Cerebellar cortex (tissue), 1 donor: ENCODE results near the gene NUDCD2.

ENCODE experiments used
- DNase-seq: peaks from one replicate; pipeline ENCODE4 v3.0.0-alpha.2; 2015; ENCODE audit warnings: low spot score

NUDCD2 gene

DNA sequence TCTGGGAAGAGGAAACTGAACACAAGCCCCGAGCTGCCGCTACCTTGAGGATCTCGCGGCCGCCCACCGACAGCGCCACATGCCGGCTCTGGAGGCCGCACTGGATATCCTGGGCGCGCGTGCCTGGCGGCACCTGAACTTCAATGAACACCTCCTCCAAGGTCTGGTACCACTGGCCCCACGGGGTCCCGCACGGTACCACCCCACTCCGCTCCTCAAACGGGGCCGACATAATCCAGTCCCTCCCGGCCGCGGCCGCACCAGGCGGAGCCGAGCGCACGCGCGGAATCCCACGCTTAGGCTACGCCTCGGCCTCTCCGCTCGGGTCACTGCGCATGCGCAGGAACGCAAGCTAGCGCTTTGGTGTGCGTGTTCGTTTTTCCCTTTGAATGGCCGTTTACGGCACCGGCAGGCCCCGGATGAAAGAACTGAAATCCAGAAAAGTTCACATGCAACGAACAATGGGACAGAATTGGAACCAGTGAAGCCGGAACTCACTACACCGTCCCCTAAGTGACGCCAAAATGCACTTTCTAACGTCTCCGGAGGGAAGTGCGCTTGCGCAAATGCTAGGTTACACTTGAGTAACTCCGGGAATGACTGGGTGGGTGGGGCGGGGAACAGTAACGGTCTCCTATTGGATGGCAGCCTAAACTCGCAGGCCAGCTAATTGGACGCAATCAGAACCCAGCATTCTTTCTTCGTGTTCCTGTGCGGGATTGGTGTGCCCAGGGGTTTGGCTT lies at the start of gene NUDCD2:
NUDCD2 (minus strand) TSS at position 284 of the 743 bp plus-strand sequence; CDS start at position 232, 52 bp downstream.
- DNase-seq: peak; percentile 99

GRCh38 chr5:163509291-163509951 lies 49.5 kb upstream of the NUDCD2 start:
- DNase-seq: peak; percentile 10

DNA sequence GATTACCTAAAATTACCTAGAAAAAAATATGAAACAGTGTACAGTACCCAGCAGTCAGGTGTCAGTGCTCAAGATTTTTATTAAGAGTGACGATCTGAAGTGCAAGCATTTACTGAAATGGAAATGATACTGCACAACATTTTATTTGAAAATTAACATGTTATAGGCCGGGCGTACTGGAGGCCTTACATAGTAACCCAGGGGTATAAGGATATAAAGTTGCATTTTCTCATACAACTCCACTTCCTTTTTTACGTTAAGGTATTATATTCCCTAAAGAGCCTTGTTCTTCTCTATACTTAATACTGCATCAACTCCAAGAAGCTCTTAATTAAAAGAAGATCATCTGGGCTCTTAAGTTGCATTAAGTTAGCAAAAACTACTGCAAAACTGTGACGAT lies 48.9 kb upstream of the NUDCD2 start:
- no peak for DNase-seq

DNA sequence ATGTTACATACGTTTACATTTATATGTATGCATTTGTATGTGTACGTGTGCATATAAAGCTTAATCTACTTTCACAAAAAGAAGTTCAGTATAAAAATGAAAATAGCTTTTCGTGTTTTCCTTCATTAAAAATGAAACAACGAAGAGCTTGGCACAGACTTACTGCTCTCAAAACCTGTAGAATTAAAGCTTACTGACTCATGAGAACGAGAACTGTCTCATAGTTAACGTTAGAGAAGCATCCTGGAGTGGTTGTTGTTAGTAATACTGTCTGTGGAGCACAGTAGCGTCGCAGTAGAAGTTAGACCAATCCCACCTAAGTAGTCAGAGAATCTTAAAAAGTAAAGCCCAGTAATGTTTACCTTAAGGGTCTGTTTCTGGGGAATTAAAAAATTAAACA lies 46.8 kb upstream of the NUDCD2 start:
- peak; percentile 7 for DNase-seq

DNA sequence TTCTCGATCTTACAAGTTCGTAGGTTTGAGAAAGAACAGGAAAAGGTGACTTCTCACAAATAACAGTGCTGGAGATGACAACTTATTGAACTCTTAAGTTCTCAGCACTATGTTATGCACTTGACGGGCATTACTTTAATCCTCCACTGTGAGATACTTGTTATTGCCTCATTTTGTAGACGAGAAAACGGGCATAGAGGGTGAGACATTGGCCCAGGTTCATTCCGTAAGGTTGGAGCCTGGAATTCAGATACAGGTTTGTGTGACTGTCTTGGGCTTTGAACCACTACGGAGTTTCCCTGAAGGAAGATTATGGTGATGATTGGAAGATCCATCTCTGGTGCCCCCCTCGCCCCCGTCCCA lies 46.2 kb upstream of the NUDCD2 start:
- no peak for DNase-seq

DNA sequence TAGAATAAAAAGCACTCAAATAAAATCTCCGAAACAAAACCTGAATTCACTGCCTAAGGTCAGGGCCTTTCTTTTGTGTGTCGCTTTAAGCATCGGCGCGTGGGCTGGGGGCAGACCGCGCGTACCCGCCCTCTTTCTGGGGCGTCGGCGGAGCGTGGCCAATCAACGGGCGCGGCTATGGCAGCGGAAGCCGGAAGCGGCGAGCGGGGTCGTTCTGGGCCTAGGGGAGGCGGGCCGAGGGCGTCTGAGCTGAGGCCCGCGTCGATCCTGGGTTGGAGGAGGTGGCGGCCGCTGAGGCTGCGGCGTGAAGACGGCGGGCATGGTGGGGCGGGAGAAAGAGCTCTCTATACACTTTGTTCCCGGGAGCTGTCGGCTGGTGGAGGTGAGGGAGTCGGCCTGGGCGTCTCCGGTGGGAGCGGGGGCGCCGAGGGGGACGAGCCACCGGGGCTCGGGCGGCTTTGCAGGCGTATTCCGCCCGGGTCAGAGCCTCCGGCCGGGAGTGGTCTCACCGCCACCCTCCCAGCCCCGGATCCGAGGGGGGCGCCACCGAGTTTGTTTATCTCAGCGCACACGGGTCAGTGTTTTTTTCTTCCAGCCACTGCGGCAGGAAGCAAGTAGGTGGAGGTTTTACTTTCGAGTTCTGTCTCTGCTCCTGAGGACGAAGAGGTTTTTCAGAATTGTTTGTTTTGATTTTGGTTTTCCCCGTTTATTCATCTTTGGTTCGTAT lies 45.6 kb upstream of the NUDCD2 start, which contains the start of gene MAT2B:
MAT2B (plus strand) TSS at position 252 of the 727 bp plus-strand sequence; CDS start at position 320, 68 bp downstream.
- peak; percentile 96 for DNase-seq

- DNase-seq: no peak
These were observed 45.1 kb upstream of the NUDCD2 start for GRCh38 chr5:163505049-163505367.

- DNase-seq: peak; percentile 68
These were observed 44.4 kb upstream of the NUDCD2 start for GRCh38 chr5:163504079-163504931.

DNA sequence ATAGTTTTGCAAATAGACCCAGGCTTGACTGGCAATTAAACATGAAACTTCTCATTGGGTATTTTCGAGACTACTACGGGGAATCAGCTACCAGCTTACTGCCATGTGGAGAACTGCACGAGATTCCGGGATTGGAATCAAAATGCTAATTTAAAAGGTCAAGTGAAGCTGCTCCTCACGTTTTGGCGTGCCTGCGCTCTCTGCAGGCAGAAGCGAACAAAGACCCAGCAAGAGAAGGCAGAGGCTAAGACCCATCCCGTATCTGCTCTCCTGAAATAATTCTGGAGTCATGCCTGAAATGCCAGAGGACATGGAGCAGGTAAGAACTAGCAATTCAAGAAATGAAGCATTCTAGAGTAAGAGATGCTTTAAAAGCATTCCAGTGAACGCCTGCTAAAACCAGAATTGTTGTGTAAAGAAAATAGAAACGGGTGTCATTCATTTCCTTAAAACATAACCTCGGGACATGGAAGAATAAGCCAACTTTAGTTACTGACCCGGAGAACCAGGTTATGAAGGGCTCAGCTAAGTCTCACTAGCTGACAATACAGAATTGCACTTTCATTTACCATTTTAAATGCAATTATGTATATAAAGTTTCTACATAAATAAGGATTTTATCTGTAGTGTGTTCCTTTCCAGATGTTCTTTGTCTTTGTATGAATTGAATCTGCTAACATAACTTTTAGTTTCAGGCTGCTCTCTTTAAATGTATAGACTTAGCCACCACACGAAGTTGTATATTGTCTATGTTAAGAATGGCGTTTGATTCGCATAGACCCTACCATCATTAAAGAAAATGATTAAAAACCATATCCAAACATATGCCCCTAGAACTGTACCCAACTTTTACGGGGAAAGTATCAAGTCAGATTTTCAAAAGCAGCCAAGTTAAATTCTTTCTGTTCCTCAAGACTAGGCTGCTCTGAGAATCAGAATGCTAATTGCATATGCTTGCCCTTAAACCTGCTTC lies 43.5 kb upstream of the NUDCD2 start:
- DNase-seq: peak; percentile 87

GRCh38 chr5:163502521-163502920 lies 42.6 kb upstream of the NUDCD2 start:
- DNase-seq: no peak

DNA sequence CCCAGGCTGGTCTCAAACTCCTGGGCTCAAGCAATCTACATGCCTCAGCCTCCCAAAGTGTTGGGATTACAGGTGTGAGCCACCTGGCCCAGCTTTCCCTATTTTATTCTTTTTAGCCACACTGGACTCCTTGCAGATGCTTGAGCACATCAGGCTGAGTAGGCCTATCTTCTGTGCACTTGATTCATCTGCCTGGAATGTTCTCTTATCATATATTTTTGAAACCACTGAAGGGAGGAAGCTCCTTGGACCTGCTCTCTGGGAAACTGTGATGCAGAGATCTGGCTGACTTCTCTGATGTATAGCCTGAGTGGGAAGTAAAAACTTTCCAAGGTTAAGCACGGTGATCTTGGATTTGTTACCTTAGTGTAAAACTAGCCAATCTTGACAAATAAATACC lies 39.0 kb upstream of the NUDCD2 start:
- no peak for DNase-seq

DNA sequence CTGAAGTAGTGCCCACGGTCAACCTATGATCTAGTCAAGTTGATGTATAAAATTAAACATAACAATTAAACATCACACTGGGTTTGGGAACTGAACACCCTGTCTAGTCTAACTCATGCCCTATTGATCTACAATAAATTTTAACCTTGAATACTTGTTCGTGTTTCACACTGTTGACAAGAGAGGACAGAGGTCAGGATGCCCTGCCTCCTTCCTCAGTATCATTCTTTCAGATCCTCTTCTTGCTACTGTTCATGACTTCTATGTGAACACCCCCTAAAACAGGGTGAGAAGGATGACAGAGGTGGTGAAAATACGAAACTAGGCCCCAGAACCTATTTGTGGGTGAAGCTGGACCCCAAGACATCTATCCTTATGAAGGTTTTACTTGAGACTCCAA lies 37.4 kb upstream of the NUDCD2 start:
- DNase-seq: no peak

- DNase-seq: no peak
These were observed 36.4 kb upstream of the NUDCD2 start for GRCh38 chr5:163496286-163496685.

GRCh38 chr5:163489745-163490075 lies 29.8 kb upstream of the NUDCD2 start:
- DNase-seq: no peak

DNA sequence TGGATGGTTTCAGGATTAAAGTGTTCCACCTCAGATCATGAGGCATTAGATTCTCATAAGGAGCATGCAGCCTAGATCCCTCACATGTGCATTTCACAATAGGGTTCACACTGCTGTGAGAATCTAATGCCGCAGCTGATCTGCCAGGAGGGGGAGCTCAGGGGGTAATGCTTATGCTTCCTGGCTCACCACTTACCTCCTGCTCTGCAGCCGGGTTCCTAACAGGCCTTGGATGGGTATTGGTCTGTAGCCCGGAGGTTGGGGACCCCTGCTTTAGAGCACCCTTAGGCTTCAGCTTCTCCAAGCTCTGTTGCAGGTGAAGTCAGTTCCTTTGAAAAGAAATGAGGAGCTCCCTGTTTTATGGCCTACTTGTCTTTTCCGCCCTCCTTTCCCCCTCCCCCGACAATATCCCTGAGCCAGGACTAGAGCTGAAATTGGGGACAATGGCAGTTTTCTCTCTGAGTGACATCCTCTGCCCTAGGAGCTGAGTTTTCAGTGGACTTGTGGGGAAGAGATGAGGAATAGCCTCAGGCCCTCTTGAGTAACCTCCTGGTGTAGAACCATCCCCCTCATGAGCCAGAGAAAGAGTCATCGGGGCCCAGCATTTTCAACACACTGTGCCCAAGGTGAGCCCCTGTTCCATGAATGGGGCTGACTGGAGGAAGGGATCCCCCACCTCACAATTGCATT lies 29.3 kb upstream of the NUDCD2 start:
- DNase-seq: peak; percentile 26

GRCh38 chr5:163478982-163479271 lies 19.0 kb upstream of the NUDCD2 start:
- no peak for DNase-seq

DNA sequence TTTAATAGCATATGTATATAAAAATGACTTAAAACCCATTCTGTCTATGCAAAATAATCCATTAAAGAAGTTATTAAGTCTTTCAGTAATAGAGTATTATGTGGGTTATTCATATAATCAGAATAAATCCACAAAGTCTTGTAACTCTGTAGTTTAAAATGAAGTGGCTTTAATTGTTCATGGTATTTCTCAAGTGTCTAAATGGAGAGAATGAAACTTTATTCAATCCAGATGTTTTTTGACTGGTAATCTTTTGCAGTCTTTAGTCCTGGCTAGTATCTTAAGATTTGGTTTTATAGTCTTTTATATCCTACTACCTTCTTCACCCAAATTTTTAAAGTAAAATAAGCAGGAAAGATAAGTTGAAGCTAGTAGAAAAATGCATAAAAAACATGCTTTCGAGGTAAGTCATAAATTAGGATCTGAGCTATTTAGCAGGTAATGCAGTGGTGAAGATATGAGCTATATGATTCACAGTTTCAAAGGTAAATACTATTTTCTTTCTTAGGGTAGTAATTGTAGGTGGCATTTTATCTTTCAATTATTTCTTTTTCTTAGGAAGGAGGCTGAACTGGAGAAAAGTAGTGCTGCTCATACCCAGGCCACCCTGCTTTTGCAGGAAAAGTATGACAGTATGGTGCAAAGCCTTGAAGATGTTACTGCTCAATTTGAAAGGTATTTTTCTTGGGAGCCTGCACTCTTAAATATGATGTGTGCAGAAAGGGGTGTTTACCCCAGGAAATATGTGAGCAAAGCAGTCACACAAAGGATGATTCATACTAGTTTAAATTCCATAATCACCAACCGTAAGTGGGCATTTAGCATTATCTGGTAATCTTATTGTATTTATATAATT lies 18.5 kb upstream of the NUDCD2 start:
- no peak for DNase-seq

GRCh38 chr5:163475411-163475810 lies 15.5 kb upstream of the NUDCD2 start:
- no peak for DNase-seq

GRCh38 chr5:163473635-163474243 lies 13.8 kb upstream of the NUDCD2 start:
- peak; percentile 15 for DNase-seq
